CD4-positive, alpha-beta T cell treated with Interleukin-15 for 4 hours (primary cell): ENCODE results near the gene GRAMD1B.

Source experiments
- DNase-seq: peaks from one replicate; pipeline ENCODE4 v3.0.0-alpha.2; 2020; ENCODE audit warnings: low spot score

GRAMD1B gene

GRCh38 chr11:123429913-123430720 is at the start of gene GRAMD1B:
GRAMD1B (plus strand) TSS chr11:123430269; CDS start chr11:123430793, 524 bp downstream.
- peak; percentile 61 for DNase-seq

- no peak for DNase-seq
Observed at GRCh38 chr11:123381149-123381548, 48.9 kb upstream of the GRAMD1B start.

DNA sequence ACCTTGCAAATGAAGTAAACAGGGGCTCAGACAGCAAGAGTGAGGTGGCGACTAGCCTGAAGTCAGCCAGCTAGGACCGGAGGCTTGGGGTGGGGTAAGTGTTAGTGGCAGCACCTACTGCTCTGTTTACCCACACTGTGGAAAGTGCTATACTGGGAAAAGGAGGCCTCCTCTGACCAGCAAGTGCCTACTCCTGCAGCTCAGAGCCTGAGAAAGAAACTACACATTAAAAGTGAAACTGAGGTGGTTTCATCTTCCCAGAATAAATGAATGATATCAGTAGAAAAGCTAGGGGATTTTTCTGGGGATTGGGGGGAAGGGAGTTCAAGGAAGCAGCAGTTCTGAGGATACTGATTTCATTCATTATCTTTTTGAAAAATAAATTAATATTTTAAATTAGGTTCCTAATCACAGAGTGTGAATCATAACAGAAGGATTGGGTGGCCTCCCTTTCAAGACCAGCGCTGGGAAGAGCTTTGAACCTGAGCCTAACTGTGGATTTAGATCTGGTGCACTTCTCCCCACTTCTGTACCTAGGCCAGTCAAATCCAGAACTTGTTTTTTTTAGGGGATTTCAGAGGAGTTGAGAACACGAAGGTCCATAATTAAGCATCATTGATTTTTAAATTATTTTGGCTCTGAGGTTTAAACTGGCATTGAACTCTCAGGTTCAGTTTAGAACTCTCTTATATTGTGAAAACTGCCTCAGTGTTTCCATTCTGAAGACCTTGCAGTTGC is 48.1 kb upstream of the GRAMD1B start:
- peak; percentile 50 for DNase-seq

- DNase-seq = no peak
Observed at GRCh38 chr11:123382555-123383074, 47.5 kb upstream of the GRAMD1B start.

DNA sequence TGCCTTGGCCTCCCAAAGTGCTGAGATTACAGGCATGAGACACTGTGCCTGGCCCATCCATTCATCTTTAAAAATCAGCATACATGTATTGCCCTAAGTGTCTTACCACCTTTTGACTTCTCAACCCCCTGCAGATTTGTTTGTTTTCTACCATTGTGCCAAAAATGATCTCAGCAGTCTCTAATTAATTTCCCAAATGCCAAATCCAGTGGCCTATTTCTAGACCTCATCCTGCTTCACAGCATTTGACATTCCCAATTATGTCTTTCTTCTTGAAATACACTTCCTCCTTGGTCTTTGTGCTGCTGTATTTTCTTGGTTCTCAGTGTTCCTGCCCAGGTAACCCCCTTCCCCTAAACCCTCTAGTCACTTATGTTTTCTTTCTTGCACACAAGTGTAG is 46.0 kb upstream of the GRAMD1B start:
- DNase-seq = no peak

GRCh38 chr11:123386796-123387510 is 43.1 kb upstream of the GRAMD1B start:
- DNase-seq = no peak

GRCh38 chr11:123388640-123389039 is 41.4 kb upstream of the GRAMD1B start:
- no peak for DNase-seq

DNA sequence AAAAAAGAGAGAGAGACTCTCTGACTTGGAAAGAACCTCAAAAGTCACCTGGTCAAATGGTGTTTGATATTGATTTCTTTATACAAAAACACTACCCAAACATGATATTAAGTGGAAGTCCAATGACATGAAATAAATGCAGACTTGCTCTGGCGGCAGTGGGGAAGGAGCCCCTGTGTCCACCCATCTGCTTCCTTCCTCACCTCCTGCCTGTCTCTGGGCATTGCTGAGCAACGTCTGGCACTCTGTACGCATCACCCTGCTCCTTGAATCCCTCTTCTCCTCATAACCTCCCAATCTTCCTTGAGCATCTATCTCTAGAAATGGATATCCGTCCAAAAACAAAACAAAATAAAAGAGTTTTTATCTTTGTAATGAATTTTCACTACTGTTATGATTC is 39.9 kb upstream of the GRAMD1B start:
- no peak for DNase-seq

GRCh38 chr11:123391646-123392348 is 38.3 kb upstream of the GRAMD1B start:
- no peak for DNase-seq

- no peak for DNase-seq
Observed at GRCh38 chr11:123392431-123392830, 37.6 kb upstream of the GRAMD1B start.

DNA sequence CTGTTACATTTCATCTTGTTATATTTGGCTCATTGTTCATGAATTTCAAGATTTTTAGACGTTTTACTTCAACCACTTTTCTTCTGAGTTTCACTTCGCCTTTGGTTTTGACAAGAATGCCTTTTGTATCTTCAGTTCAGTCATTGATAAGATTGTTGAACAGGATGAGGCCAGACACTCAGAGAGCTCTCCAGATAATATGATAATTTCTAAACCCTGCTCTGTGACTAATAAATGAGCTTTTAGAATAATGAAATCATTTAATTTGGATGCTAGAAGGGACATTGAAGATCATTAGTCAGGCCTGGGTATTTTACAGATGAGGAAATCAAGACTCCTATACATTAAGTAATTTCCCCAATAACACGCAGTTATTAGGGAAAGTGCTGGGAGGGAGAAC is 37.2 kb upstream of the GRAMD1B start:
- no peak for DNase-seq

- no peak for DNase-seq
Observed at GRCh38 chr11:123393312-123393927, 36.6 kb upstream of the GRAMD1B start.

- DNase-seq = no peak
Observed at GRCh38 chr11:123404676-123405075, 25.4 kb upstream of the GRAMD1B start.

DNA sequence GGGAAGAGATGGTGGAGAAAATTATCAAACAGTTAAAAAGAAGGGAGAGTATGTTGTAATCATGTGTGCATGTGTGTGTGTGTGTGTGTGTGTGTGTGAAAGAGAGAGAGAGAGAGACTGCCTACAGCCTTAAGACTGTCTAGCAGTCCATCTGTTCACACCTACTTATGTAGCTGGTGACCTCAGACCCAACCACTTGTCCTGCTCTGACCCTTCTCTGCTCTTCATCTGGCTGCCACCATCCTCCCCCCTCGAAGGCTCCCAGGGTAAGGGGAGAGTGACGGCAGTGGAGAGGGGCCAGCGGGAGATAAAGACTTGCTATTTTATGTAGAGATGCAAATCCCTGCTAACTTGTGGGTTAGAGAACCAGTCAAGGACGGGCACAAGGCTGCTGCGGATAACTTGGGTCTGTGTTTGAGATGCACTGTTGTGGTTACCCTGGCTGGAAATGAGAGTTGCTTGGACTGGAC is 24.9 kb upstream of the GRAMD1B start:
- no peak for DNase-seq

DNA sequence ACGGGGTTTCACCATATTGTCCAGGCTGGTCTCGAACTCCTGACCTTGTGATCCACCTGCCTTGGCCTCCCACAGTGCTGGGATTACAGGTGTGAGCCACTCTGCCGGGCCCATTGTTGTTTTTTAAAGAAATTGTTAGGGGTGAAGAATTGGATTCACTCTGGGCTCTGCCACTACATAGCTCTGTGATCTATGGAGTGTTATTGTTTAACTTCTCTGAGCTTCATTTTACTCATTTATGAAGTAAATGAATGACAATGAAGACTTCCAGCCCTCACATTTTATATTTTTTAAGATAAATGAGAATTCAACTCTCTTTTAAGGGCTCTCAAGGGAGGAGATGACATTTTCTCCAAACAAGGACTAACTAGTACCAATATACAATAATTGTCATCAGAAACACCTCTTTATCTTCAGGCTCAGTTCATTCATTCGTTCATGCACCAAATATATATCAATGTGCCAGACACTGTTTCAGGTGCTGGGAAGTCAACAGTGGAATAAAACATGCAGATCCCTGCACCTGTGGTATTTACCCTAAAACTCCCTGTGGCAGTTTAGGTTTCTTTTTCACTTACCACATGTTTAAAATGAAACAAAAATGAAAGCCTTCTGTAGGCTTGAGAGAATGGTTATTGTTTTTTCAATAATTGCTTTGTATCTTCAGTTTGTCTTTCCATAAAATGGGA is 23.5 kb upstream of the GRAMD1B start:
- DNase-seq = no peak

DNA sequence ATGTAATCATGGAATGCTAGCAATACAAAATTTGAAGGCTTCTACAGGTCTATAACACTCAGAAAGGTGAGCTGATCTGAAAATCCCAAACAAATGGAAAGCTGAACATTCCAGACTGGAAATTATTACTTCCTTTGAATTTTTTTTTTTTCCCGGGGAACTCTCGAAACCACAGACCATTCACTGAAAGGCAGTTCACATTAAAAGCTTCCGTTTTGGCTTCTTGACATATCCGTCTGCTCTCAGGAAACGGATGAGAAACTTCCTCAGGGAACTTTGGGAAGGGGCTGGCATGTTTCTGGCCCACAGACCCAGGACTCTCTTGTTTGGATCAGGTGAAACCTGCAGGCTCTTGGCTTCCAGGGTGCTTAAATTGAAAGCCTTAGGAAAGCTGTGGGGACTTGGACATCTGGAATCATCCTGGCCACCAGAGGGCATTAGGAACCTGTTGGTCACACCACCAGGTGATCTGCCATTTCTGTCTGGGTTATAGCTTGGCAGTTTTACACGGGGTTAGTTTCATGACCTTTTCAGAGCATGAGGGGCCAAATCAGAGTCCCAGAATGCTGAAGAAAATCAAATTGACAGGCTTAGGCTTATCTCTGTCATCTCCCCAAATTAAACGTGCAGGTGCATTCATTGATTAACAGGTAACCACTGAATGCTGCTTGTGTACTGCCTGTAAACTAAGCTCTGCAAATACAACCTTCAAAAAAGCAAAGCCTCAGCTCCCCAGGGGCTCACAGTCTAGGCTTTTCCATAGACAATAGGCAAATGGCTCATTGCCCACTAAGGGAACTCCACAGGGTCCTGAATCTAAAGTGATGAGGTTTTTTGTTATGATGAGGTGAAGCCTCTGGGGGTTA is 22.7 kb upstream of the GRAMD1B start:
- DNase-seq = peak; percentile 67

DNA sequence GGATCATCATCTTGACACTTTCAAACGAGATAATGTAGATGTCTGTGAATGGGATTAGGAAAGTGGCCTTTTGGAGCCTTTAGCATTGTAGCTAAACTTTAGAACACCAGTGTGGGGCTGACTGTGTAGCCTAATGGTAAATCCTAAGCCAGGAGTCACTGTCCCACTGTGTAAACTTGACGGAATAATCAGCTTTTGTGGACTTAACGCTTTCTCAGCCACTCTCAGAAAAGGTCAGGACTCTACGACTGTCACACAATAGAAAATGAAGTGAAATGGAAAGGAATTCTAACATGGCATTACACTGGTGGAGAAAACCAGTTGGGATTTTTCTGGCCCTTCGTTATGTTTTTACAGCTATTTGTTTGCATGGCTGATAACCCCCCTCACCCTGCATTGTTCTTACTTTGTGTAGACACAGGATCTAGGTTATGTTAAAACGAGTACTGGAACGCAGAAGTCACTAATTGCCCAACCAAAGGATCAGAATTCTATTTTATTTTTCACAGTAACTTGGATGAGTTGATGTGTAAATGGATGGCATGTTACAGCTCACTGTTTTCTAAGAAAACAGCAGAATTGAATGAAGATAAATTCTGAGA is 22.0 kb upstream of the GRAMD1B start:
- no peak for DNase-seq

- DNase-seq = no peak
Observed at GRCh38 chr11:123408619-123409455, 21.2 kb upstream of the GRAMD1B start.
